ENCODE measurements around the gene SMIM32. TPM values are rescaled to one million over a fixed set of nuclear protein-coding genes. Genes with fewer than 3 reads are reported as not detected.

SMIM32 gene
- polyA plus RNA-seq, 1 donor from 2014 or later, result 3.6 TPM

GRCh38 chr5:136230176-136230575 is 37.2 kb upstream of the SMIM32 start:
- H4K20me1 ChIP-seq (ENCODE audit: insufficient read depth), result no peaks in the 10 kb centered on the region
- no peaks in the 10 kb centered on the region for H3F3A ChIP-seq (ENCODE audit: insufficient read depth, low read length, poor library complexity, severe bottlenecking)
- H3K9me2 ChIP-seq (ENCODE audit: insufficient read depth, low read length), result no peaks in the 10 kb centered on the region
- H3K79me2 ChIP-seq (replicated peaks; ENCODE audit: insufficient read depth, low read length), result no peaks in the 10 kb centered on the region
- no peak overlapping the region for H3K27ac ChIP-seq (ENCODE audit: low read length)
- H3K36me3 ChIP-seq (ENCODE audit: insufficient read depth, low read length), result no peaks in the 10 kb centered on the region
- H3K27me3 ChIP-seq (ENCODE audit: insufficient read depth, low read depth, low read length), result no peaks in the 10 kb centered on the region
- no peak overlapping the region for H3K4me2 ChIP-seq (ENCODE audit: low read length)
- H3K9me3 ChIP-seq (ENCODE audit: low read length), result no peaks in the 10 kb centered on the region
- no peak overlapping the region for H3K4me3 ChIP-seq (ENCODE audit: low read length)
- H3K9ac ChIP-seq (ENCODE audit: low read length), result no peak overlapping the region
- TF ChIP-seq EP300 (conservative IDR thresholded peaks at IDR 0.05; ENCODE audit: poor library complexity, severe bottlenecking), result no peak
- no peak for TF ChIP-seq REST (IDR thresholded peaks at IDR 0.05; ENCODE audit: borderline replicate concordance)
- no peak for TF ChIP-seq RAD21 (conservative IDR thresholded peaks at IDR 0.05)
- no peak for TF ChIP-seq TAF1 (IDR thresholded peaks at IDR 0.05; ENCODE audit: low read depth)
- TF ChIP-seq MXI1 (conservative IDR thresholded peaks at IDR 0.05; ENCODE audit: poor library complexity, severe bottlenecking), result no peak
- no peak for TF ChIP-seq CTCF (IDR thresholded peaks at IDR 0.05; ENCODE audit: poor library complexity, severe bottlenecking)
- TF ChIP-seq EZH2 (IDR thresholded peaks at IDR 0.05; ENCODE audit: borderline replicate concordance, insufficient read depth, low read length, poor library complexity, severe bottlenecking), result no peak
- no peak for TF ChIP-seq SMC3 (conservative IDR thresholded peaks at IDR 0.05; ENCODE audit: poor library complexity)
- TF ChIP-seq POLR2AphosphoS5 (IDR thresholded peaks at IDR 0.05), result no peak
- H2AFZ ChIP-seq (ENCODE audit: low read depth, low read length), result no peak overlapping the region

- H3K9me2 ChIP-seq (ENCODE audit: insufficient read depth, low read length), result no peaks in the 10 kb centered on the region
- no peak overlapping the region for H3K27ac ChIP-seq (ENCODE audit: low read length)
- H3K27me3 ChIP-seq (ENCODE audit: insufficient read depth, low read depth, low read length), result no peaks in the 10 kb centered on the region
- no peaks in the 10 kb centered on the region for H3K36me3 ChIP-seq (ENCODE audit: insufficient read depth, low read length)
- no peaks in the 10 kb centered on the region for H3K9me3 ChIP-seq (ENCODE audit: low read length)
- no peaks in the 10 kb centered on the region for H4K20me1 ChIP-seq (ENCODE audit: insufficient read depth)
- no peak overlapping the region for H3K9ac ChIP-seq (ENCODE audit: low read length)
- TF ChIP-seq RAD21 (conservative IDR thresholded peaks at IDR 0.05) (no peak), SMC3 (conservative IDR thresholded peaks at IDR 0.05; ENCODE audit: poor library complexity) (no peak), EP300 (conservative IDR thresholded peaks at IDR 0.05; ENCODE audit: poor library complexity, severe bottlenecking) (no peak), CTCF (IDR thresholded peaks at IDR 0.05; ENCODE audit: poor library complexity, severe bottlenecking) (no peak), TAF1 (IDR thresholded peaks at IDR 0.05; ENCODE audit: low read depth) (no peak)
- H3K4me2 ChIP-seq (ENCODE audit: low read length), result no peak overlapping the region
- no peak overlapping the region for H3K4me3 ChIP-seq (ENCODE audit: low read length)
- H3F3A ChIP-seq (ENCODE audit: insufficient read depth, low read length, poor library complexity, severe bottlenecking), result no peaks in the 10 kb centered on the region
- no peak overlapping the region for H2AFZ ChIP-seq (ENCODE audit: low read depth, low read length)
- no peaks in the 10 kb centered on the region for H3K79me2 ChIP-seq (replicated peaks; ENCODE audit: insufficient read depth, low read length)
Observed at GRCh38 chr5:136228136-136228757, 35.3 kb upstream of the SMIM32 start.
